ENCODE results near the gene MBNL1.

The MBNL1 gene

DNA sequence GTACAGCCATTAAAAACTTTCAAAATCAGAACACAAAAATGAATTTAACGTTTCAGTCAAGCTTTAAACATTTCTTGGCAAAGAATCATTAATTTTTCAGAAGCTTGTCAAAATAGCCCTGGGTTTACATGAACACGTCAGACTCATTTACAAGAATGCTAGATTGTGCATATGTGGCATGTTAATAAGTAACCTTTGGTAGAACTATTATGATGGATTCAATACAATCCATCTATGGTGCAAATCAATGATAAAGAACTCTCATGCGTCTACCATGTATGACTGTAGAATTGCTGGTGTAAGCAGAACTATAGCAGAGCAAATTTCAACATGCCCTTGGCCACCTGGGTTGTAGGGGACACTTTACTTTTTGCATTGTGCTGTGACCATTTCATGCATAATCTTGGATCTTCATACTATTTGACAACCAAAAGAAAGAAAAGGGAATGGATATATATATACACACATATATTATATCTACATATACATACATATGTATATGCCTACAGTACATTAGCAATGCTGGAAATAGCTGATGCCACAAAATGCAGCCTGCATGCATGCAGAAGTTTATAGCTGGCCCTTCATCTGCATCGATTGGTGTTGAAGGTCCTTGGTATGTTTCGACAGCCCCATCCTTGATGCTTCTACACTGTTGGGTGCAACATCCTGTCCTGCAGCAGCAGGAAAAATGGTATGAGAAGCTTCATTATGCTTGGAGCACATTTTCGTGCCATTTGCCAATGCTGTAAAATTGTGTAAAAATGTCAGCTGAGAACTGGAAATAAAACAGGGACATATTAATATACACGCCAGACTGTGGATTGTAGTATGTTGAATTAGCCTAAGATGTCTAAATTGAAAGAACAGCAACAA, 189.0 kb downstream of the MBNL1 start:
- FAIRE-seq = no peak

GRCh38 chr3:152458376-152459117, 189.8 kb downstream of the MBNL1 start:
- no peak for FAIRE-seq

DNA sequence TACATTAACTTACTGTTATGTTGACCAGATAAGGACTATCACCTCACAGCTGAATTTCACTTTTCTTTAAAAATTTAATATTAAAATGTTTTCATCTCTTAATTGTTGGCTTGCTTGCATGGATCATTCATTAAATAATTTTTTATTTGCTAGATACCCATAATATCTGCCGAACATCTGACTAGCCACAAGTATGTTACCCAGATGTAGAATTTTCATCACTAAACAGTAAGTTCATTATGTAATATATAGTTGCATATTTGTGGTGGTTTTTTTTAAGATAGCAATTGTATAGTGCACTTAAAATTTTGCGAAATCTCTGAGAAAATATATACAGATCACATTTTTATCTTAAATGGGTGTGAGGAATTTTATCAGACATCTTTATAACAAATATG, 190.4 kb downstream of the MBNL1 start:
- FAIRE-seq = no peak

DNA sequence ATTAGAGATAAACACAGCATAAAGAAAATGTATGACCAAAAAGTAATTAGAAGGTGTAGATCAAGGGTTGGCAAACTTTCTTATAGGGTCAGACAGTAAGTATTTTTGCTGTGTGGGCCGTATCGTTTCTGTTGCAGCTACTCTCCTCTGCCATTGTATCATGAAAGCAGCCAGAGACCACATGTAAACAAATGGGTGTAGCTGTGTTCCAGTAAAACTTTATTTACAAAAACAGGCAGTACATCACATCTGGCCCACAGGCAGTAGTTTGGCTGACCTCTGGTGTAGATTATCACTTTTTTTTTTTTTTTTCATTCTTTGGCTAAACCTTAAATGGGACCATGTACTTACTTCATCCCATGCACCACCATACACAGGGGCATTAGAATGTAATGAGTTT, 190.8 kb downstream of the MBNL1 start:
- FAIRE-seq = no peak

DNA sequence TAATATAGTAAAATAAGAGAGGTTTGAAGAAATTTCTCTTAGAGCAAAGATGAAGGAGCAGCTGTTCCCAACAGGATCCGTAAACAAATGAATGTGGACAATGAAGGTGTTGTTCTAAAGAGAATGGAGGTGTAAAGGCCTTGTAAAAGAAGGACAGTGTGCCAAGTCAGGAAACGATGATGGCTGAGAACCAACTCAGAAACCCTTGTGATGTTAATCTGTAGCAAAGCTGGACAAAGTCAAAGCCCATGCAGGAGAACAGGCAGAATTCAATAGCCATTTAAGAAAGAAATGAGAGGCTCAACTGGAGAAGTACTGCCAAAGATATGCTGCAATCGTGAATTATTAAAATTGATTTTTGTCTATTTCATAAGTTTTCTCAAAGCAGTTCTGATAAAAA, 192.2 kb downstream of the MBNL1 start:
- FAIRE-seq = no peak

DNA sequence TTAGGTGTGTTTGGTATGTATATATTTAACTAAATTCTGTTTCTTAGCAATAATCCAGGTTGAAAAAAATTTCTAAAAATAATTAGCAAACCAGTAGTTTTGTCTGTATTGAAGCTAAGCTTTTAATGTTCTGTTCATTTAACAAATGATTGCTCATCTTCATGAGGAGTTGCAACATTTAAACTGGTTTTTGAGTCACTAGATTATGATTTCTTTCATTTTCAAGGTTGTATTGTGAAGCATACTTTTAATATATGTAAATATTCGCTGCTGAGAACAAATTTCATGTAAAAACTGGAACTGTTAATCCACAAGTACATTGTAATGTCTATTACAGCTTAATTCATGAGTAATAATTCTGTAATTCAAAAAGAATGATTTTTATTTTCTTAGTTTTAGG, 192.7 kb downstream of the MBNL1 start:
- FAIRE-seq = no peak

GRCh38 chr3:152466784-152467183, 198.1 kb downstream of the MBNL1 start:
- FAIRE-seq = no peak

DNA sequence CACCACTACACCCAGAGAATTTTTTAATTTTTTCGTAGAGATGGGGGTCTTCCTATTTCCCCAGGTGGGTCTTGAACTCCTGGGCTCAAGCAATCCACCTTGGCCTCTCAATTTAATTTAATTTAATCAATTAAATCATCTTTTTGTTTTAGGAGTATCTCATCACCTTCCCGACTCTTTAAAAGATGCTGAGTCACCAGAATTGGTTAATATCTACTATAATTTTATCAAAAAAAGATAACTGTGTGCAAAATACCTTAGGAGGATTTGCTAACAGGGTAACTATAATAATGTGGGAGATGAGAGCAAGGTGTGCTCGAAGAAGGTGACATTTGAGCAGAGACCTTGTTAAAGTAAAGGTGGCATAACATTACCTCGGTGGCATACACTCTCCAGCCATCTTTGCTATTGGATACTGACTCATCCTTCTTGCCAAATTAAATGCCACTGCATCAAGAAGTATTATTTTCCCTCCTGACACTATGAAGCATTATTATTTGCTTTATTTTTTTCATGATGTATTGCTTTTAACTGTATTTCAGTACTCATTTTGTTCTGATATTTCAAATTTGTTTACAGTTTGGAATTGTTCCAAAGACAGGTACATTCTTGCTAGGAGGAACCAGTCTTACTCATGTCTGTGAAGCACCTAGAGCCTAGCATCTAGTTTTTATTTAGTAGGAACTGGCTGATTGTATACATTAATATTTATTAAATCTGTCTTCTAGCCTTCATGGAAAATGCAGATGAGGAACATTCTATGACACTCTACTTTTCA, 200.7 kb downstream of the MBNL1 start:
- FAIRE-seq = no peak

DNA sequence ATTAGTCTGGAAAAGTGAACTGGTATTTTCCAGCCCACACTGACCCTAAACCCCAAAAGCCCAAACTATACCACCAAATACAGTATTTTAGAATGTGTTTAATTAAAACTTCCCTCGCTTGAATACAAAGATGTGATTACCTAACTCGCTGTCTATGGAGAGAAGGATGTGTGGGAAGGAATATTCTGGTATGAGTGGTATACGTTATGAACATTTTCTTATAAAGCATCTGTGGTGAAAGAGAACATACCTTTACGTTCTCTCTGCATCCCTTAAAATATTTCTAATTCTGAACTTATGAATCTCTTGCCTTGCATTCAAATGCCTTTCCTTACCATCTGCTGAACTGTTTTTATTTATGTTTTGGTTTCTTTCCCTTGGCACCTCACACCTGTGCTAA, 201.4 kb downstream of the MBNL1 start:
- FAIRE-seq = no peak

DNA sequence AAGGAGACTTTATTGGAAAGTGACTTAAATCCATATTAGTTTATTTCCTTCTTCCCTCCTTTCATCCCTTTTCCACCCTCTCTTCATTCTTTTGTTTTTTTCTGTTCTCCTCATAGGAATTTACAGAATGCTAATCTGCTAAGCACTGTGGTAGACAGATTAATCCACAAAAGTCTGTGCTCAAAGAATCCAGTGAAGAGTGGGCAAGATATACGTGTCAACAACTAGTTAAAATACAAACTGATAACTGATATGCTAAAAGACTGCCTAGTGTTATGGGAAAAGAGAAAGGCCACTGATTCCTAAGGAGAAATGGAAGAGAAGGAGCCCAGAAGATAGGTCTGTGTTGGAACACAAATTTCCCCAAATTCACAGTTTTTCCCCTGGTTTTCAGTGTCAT, 202.2 kb downstream of the MBNL1 start:
- no peak for FAIRE-seq

DNA sequence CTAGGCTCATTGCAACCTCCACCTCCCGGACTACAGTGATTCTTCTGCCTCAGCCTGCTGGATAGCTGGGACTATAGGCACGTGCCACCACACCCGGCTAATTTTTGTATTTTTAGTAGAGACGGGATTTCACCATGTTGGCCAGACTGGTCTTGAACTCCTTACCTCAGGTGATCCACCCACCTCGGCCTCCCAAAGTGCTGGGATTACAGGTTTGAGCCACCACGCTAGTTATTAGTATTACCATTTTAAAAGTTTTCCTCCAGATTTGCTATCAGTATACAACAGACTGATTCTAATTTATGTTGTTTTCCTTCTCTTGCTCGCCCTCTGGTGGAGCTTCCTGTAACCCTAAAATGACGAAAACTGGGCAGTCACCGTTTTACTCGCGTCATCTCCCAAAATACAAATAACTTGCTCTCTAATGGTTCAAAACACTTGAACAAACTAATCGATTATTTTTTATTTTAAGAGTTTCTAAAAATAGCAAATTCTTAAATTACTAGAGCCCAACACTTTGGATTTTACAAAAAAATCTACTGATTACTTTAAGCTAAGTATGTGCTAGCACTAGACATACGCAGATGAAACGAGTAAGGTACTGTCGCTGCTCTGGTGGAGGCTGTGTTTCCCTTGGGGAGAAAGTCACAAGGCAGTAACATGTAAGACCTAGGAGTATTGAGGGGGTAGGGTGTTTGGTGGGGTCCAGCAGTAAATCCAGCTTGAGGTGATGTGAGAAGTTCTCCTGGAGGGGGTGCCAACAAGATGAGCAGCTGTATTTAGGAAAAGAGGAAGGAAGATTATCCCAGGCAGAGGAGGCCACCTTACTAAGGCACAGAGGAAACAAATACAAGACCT, 203.3 kb downstream of the MBNL1 start:
- peak; percentile 37 for FAIRE-seq

GRCh38 chr3:152472672-152472954, 203.9 kb downstream of the MBNL1 start:
- FAIRE-seq = no peak

DNA sequence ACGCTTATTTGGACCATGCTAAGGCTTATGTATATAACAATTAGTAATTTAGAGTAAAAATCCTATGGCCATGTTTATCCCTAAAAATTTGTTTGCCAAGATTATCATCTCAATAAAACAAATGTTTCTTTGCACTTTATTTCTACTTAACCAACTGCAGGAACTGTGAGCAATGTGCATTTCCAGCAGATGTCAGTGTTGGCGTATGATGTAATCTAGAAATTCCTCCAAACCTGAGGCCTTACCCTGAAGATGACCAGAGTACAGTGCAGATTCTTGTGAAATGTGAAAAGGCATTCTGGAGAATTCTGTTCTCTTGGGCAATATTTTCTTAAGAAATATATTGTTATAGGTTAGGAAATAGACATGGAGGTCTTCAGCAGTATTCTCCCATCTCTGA, 205.9 kb downstream of the MBNL1 start:
- FAIRE-seq = no peak

GRCh38 chr3:152477422-152477821, 208.7 kb downstream of the MBNL1 start:
- FAIRE-seq = no peak

DNA sequence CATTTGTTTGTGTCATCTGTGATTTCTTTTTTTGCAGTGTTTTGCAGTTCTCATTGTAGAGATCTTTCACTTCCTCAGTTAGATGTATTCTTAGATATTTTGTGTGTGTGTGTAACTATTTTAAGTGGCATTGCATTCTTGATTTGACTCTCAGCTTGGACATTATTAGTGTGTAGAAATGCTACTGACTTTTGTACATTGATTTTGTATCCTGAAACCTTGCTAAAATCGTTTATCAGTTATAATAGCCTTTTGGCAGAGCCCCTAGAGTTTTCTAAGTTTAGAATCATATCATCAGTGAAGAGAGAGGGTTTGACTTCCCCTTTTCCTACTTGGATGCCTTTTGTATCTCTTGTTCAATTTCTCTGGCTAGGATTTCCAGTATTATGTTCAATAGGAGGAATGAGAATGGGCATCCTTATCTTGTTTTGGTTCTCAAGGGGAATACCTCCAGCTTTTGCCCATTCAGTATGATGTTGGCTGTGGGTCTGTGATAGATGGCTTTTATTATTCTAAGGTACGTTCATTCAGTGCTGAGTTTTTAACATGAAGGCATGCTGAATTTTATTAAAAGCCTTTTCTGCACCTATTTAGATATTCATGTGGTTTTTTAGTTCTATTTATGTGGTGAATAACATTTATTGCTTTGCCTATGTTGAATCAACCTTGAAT, 211.7 kb downstream of the MBNL1 start:
- FAIRE-seq = no peak

GRCh38 chr3:152486364-152486763, 217.6 kb downstream of the MBNL1 start:
- no peak for FAIRE-seq

- no peak for FAIRE-seq
Observed at GRCh38 chr3:152488449-152488848, 219.7 kb downstream of the MBNL1 start.

DNA sequence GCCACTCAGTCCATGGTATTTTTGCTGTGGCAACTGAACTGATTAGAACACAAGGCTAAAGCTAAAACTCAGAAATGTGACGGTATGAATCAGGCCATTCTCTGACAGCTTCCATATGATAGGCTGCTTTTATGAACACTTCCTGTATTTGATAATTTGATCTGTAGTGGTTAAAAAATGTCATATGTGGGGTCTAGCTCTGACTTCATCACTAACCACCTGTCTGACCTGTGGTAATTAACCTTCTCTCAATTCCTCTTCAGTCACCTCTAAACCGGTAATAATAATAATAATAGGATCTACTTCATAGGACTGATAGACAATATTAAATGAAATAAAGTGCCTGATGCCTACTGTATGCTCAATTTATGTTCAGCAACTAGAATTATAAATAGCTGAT, 223.2 kb downstream of the MBNL1 start:
- FAIRE-seq = no peak

GRCh38 chr3:152496286-152496685, 227.6 kb downstream of the MBNL1 start:
- FAIRE-seq = no peak

DNA sequence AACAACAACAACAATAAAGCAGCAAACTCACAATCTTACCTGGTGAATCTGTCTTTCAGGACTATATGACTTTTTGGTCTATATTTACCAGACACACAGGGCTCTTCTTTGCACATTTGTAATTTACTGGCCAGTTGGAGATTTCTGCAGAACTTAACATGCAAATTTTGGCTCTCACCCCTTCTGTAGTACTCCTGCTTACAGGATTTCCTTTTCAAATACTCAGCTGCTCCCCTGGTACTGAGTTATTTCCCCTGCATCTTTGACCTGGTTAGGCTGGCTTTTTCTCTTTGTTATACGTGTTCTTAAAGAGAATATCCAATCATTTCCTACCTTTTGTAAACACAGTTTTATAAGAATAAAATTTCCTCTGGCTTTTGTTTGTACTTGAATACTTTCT, 228.0 kb downstream of the MBNL1 start:
- FAIRE-seq = no peak

DNA sequence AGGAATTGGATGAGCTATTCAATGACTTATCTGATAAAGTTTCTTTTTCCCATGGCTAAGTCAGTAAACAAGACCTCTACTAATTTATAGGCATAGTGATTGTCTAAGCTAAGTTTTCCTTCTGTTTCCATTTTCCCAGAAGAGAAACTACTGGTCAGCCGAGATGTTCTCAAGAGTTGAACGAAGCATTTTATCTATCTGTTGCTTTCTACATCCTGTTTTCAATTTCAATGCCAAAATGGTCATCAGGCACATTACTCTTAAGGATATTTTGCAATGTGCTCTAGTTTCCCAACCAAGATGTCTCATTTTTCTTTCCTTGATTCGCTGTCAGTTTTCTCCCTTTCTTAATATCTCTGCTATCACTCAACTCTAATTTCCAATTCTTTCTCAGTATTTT, 228.7 kb downstream of the MBNL1 start:
- FAIRE-seq = no peak

DNA sequence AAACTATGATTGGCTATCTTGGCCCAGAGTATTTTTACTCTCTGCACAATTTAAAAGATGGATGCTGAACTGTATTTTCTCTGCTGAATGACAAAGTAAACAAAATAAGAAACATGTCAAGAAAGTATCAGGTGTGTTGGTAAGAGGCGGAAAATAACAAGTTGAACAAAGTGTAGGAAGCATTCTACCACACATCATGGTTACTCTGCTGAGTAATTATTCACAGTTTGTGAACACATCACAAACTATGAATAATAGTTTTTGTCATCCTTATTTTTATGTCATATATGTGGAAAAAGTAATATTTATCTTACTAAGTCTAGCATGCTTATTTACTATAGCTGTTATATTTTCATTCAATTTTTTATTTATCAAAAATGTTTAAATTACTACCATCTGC, 229.2 kb downstream of the MBNL1 start:
- no peak for FAIRE-seq

Data from TTC549 (cell line).